GM18507 (cell line): ENCODE measurements around the gene CNOT9.
A peak's percentile ranks its signal among the peaks of the same experiment; 100 is the strongest.

Experiments
- DNase-seq: peaks from one replicate; pipeline ENCODE4 v3.0.0; 2011; ENCODE audit warnings: low read depth; ENCODE audit not compliant: insufficient read length; ENCODE audit errors: extremely low spot score
- FAIRE-seq: peaks from 2 replicates; lab custom pipeline; 2011; peaks lifted over from hg19 to GRCh38; lab: Jason Lieb, UNC

Gene CNOT9

DNA sequence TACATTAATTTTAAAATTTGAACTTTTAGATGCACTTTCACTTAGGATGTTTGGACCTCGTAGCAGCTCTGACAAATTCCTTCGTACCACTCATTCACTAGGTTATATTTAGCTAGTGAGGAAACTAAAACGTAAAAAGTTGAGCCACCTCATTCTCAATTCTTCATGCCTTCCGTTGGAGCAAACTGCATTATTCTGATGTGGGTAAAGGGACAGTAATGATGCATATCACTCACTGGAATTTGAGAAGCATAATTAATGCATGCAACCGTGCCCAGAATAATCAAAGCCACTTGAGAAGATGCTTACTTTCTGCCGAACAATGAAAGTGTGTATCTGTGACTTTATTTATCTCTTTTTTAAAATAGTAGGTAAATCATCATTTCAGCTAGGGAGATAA, 2.2 kb downstream of the CNOT9 start:
- DNase-seq (no peak), FAIRE-seq (no peak)

DNA sequence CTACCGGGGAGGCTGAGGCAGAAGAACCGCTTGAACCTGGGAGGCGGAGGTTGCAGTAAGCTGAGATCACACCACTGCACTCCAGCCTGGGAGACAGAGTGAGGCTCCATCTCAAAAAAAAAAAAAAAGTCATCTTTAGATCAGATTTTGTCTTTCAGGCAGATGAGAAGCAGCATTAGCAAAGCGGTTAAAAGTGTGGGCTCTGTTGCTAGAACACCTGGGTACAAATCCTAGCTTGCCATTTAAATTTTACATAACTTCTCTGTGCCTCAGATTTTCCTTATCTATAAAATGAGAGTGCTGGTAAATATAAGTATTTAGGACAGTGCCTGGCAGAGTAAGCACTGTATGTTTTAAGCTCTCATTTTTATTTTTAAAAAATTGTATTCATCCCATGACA, 8.2 kb downstream of the CNOT9 start:
- no peak for DNase-seq
- FAIRE-seq = no peak

DNA sequence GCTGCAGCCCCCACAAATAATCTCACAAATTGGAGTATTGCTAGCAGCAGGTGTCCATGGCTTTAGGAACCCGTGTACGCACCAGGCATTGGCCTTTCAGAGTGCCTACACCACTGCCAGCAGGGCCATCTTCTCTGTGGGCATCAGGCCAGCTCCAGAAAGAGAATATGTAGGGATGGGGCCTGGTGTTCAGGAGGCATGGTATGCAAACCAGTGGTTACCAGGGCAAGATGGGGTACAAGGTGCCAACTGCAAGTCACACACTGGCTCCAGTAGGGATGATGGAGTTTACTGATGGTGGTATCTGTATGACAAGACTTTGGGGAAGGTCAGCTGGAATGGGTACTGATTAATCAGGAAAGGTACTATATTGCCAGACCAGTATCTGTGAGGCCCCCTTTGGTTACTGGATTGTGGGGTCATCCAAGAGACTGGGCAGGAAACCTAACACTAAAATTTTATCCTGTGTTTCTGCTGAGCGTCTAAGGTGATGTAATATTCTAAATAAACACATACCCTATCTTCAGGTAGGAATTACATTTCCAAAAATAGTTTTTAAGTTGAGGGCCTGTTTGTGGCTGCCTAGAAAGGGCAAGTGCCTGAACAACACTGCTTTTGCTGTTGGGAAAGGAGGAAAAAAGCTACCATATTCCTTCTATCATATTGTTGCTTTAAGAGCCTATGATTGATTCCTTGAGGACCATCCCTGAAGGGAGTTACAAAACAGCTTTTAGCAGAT, 9.0 kb downstream of the CNOT9 start:
- no peak for DNase-seq
- FAIRE-seq = no peak

DNA sequence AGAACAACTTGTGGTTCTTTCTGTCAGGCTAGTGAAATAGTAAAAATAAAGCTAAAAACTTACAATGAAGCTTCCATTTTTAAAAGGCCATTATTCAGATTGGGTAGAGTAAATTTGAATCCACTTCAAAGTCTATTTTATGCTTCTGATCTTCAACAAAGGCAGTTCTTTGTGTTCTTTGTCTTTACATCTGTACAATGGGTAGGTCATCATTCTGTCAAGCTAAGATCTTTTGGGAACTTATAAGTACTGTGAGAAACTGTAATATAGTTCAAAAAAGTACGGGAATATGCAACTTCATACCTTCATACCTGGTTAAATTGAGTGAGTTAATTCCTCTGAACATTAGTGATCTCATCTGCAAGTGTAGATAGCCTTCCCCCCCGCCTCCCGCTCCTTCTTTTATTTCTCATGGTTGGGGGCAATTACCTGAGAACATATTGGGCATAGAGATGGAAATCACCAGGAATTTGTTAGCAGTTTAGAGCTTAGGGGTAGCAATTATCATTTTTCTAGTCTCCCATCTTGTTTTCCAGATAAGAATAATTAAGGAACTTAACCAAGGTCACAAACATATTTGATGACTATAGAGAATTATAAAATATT, 9.7 kb downstream of the CNOT9 start:
- FAIRE-seq (no peak), DNase-seq (no peak)

DNA sequence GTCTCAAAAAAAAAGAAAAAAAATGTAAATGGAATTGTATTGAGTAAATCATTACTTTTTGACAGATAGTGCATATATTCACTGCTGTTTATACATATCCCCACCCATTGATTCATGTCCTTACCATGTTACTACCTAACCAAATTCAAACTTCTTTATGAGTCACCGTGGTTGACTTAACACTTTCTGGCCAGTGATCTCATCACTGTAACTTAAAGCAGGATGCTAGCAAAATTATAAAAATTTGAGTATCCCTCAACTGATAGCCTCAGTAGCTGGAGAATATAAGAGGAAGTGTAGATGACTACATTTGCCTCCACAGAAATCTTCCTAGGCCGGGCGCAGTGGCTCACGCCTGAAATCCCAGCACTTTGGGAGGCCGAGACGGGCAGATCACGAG, 13.4 kb downstream of the CNOT9 start:
- FAIRE-seq (no peak), DNase-seq (no peak)

DNA sequence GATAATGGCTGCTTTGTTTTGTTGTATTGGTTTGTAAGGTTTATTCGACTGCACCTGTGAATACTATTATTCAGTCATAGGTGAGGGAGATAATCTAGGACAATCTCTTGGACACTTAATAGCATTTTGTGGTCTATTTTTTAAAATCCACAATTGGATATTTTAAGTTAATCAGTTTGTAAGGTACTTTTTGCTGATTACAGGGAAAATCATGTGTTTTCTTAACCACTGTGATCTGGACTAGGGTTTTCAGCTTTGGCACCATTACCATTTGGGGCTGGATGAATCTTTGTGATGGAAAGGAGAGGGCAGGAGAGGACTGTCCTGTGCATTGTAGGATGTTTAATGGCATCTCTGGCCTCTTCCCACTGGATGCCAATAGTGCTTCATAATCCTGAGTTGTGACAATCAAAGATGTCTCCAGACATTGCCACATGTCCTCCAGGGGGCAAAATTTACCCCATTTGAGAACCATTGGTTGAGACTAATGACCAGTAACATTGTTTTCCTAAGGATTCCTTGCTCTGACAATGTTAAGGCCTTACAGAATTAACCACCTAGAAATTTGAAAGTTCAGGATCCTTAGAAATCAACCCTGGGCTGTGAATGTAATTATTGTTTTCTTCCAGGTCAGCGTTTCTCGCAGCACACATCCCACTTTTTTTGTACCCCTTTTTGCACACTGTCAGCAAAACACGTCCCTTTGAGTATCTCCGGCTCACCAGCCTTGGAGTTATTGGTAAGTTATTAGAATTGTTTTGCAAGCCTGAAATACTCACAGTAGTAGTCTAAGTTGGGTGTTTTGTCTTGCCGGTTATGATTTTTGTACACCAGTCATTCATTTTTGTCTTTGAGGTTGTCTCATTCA, 15.6 kb downstream of the CNOT9 start:
- FAIRE-seq (peak; percentile 15), DNase-seq (no peak)

DNA sequence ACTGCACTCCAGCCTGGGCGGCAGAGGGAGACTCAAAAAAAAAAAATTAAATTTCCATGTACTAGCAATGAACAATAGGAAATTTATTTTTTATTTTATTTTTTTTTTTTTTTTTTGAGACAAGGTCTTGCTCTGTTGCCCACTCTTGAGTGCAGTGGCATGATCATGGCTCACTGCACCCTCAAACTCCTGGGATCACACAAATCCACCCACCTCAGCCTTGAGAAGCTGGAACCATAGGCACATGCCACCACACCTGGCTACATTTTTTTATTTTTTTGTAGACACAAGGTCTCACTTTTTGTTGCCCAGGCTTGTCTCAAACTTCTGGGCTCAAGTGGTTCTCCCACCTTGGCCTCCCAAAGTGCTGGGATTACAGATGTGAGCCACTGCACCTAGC, 16.9 kb downstream of the CNOT9 start:
- DNase-seq (no peak), FAIRE-seq (no peak)

DNA sequence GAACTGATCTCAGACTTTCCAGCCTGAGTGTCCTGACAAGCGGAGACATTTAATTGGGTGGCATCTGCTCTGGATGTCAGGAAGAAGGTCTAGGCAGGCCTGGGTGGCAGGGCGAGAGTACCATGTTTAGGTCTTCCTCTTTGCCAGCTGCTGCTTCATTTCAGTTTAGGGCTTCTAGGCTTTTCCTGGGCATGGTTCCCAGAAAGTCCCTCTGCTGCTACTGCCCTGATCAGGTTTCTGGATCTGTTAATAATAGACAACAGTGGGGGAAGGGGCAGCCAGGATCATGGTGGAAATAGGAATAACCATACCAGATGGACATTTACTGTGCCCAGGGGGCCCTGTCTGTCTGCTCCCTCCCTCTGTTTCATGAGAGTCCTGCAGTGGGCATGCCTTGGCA, 36.8 kb downstream of the CNOT9 start:
- no peak for DNase-seq
- FAIRE-seq = no peak

DNA sequence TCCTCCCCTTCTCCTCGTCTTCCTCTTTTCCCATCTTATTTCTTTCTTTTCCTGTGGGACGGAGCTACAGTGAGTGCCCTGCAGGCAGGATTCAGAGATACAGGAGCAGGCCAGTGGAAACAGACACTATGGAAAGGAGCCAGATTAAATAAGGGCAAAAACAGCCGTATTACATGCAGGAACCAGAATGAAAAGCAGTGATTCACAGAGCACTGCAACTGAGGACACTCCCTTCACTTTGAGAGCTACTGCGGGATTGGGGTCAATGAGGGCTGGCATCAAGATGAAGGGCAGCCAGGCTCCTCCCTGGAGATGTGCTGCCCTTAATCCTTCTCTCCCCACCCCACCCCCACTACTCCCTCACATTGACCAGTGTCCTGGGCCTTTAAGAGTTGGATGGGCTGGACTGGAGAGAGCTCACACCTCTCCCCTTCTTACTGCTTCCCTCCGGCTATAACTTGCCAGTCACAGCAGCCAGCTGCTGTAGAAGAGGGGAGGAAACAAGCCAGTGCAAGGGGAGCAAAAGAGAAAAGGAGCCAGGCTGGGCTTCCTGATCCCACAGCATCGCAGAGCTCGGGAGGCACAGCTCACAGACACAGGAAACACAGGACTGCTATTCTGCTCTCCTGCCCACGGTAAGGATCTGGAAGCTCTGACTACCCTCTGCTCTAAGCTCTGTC, 38.9 kb downstream of the CNOT9 start, which contains the start of gene PLCD4:
Gene PLCD4, plus strand, starts transcription at position 464 of the 680 bp plus-strand sequence. CDS start 7,841 bp downstream, outside the sequence.
- no peak for FAIRE-seq
- DNase-seq = no peak

DNA sequence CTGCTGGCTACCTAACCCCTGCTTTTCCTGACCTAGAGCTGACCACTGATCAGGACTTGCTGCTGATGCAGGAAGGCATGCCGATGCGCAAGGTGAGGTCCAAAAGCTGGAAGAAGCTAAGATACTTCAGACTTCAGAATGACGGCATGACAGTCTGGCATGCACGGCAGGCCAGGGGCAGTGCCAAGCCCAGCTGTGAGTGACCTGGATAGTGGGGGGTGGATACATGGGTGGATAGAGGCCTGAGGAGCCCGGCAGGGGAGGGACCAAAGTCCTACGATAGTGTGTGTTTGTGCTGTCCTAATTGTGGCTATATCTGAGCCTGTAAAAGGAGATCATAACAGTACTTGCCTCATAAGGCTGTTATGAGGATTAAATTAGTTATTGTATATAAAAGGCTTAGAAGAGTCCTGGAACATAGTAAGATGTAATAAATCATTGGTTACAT, 47.3 kb downstream of the CNOT9 start:
- DNase-seq = no peak
- FAIRE-seq = no peak

DNA sequence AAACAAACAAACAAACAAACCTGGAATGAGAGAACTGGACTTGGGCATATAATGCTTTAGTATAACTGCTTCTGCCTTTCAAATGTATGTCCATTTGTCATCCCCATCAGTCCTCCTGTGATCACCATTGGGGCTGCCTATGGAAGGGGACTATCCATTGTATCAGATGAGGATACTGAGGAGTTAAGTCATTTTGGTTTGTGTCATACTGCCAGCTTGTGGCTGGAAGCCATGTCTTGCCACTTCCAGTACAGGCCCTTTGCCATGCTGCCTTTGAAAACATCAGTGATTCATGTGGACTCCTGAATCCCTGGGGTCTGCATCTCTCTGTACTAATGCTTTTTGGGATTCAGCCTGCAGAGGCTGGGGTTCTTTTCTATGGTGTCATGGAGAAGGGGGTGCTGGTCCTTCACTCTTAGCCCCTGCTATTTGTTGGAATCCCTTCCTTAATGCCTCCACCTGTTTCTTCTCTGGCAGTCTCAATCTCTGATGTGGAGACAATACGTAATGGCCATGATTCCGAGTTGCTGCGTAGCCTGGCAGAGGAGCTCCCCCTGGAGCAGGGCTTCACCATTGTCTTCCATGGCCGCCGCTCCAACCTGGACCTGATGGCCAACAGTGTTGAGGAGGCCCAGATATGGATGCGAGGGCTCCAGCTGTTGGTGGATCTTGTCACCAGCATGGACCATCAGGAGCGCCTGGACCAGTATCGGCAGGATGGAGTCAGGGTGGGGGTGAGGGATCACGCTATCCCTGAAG, 49.6 kb downstream of the CNOT9 start:
- DNase-seq = no peak
- no peak for FAIRE-seq

DNA sequence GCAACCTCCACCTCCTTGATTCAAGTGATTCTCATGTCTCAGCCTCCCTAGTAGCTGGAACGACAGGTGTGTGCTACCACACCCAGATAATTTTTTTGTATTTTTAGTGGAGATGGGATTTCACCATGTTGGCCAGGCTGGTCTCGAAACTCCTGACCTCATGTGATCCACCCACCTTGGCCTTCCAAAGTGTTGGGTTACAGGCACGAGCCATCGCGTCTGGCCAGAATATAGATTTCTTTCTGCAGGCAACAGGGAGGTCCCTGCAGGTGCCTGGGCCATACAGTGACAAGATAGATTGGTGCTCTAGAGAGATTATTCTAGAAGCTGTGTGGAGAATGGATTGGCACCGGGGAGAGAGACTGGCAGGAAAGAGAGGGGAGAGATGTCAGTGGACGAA, 52.4 kb downstream of the CNOT9 start:
- FAIRE-seq (no peak), DNase-seq (no peak)

DNA sequence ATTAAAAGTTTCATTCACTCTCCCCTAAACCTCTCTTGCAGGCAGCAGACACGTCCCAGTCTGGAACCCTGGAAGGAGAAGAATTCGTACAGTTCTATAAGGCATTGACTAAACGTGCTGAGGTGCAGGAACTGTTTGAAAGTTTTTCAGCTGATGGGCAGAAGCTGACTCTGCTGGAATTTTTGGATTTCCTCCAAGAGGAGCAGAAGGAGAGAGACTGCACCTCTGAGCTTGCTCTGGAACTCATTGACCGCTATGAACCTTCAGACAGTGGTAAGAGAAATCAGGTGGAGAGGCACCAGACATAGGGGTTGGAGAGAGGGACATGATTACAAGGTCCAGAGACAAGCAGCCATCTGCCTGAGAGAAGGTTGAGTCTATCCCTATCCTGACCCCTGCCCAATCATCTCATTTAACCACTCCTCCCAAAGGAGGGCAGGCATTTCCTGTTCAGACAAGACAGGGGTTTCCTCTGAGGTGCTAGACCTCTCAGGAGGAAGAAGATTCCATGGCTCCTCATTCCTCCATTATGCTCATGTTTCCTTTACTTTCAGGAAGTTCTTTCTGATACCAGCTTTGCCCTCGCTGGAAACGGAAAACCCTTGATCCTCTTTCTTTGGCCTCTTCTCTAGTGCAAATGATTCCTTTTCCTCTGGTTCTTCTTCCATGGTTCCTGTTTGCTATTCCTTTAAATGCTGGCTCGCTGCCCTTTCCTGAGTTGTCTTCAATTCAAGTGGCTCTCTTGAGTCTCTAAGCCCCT, 54.1 kb downstream of the CNOT9 start:
- FAIRE-seq (no peak), DNase-seq (no peak)

DNA sequence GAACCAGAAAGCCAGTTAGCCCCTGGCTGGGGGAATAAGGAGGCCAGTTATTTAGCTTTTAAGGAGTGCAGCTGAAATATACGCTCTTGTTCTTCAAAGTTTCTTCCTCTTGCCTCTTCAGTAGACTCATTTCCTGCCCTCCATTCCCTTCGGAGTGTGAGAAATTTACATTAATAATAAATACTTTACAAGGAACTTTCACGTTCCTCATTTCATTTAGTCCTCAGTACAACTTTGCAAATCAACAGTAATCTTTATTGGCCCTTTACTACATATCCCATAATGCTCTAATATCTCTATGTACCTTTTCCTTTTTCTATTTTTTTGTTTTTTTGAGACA, 54.7 kb downstream of the CNOT9 start:
- DNase-seq (no peak), FAIRE-seq (no peak)

DNA sequence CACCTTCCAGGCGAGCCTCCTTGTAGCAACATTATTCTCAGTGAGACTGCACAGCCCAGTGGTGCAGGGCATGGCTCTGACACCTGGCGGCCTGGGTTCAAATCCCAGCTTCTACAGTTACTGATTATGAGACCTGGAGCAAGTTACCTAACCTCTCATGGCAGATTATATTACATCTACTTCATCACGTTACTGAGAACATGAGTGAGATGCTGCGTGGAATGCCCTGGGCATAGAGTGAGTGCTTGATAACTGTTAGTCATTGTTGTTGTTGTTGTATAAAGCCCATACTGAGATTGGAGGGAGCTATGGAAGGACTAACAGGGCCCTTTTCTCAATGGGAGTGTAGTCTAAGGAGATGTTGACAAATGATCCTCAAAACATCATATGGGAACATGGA, 57.7 kb downstream of the CNOT9 start:
- FAIRE-seq (no peak), DNase-seq (no peak)

DNA sequence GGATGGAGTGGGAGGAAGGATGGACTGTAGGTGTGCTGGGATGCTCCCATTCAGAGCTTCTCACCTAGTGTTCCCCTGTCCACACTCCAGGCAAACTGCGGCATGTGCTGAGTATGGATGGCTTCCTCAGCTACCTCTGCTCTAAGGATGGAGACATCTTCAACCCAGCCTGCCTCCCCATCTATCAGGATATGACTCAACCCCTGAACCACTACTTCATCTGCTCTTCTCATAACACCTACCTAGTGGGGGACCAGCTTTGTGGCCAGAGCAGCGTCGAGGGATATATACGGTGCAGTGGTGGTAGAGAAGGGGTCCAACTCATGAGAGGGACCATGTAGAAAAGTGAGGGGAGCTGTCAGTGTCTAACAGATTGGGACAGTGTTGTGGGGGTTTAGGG, 59.3 kb downstream of the CNOT9 start:
- no peak for FAIRE-seq
- DNase-seq = no peak

DNA sequence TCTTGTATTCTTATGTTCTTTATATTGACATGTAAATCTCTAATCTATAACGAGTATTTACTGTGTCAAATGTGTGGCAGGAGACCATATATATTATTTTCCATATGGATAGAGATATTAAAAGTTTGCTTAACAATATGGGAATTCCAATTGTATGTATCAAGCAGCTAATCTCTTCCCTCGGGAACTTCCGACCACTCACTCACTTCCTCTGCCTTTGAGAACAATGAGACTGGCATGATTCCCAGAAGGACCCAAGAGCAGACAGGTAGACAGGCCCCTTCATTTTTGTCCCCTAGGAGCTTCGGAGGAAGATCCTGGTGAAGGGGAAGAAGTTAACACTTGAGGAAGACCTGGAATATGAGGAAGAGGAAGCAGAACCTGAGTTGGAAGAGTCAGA, 63.2 kb downstream of the CNOT9 start:
- DNase-seq (no peak), FAIRE-seq (no peak)

DNA sequence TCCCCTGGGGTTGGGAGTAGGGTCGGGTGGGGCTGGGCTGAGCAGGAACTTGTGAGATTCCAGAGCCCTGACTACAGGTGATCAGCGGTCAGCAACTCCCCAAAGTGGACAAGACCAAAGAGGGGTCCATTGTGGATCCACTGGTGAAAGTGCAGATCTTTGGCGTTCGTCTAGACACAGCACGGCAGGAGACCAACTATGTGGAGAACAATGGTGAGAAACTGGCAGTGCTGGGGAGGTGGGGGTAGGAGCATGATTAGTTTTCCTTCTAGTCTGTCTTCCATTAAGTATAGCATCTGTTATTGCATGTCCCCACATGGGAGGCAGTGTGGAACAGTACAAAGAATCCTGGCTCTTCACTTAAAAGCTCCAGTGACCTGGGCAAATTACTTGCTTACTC, 67.1 kb downstream of the CNOT9 start:
- DNase-seq (no peak), FAIRE-seq (no peak)

DNA sequence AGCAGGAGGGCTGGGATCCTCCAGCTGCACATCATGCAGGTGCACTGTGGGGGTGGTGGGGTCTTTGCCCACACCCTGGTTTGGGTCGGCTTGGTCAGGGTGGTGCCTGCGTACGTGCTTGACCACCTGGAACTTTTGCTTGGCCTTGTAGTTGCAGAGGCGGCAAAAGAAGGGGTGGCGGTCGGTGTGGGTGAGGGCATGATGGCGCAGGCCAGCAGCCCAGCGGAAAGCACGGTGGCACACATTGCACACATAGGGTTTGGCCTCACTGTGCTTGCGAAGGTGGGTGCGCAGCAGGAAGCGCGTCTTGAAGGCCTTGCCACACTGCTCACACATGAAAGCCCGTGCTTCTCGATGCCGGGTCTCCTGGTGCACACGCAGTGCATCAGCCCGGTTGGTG, 69.7 kb downstream of the CNOT9 start:
- FAIRE-seq (no peak), DNase-seq (no peak)
